ENCODE results near the gene NACC2.

Gene NACC2

DNA sequence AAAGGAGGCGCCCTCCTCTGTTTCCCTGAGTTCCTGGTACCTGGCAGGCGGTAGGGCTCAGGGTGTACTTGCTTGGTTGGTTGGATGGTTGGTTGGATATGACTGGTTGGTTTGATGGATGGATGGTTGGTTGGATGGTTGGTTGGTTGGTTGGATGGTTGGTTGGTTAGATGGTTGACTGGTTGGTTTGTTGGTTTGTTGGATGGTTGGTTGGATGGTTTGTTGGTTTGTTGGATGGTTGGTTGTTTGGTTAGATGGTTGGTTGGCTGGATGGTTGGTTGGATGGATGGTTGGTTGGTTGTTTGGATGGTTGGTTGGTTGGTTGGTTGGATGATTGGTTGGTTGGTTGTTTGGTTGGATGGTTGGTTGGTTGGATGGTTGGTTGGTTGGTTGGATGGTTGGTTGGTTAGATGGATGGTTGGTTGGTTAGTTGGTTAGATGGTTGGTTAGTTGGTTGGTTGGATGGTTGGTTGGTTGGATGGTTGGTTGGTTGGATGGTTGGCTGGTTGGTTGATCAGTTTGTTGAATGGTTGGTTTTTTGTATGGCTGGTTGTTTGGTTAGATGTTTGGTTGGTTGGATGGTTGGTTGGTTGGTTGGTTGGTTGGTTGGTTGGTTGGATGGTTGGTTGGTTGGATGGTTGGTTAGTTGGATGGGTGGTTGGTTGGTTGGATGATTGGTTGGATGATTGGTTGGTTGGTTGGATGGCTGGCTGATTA lies 30.0 kb upstream of the NACC2 start (continued):
- TF ChIP-seq, protein P1, sequence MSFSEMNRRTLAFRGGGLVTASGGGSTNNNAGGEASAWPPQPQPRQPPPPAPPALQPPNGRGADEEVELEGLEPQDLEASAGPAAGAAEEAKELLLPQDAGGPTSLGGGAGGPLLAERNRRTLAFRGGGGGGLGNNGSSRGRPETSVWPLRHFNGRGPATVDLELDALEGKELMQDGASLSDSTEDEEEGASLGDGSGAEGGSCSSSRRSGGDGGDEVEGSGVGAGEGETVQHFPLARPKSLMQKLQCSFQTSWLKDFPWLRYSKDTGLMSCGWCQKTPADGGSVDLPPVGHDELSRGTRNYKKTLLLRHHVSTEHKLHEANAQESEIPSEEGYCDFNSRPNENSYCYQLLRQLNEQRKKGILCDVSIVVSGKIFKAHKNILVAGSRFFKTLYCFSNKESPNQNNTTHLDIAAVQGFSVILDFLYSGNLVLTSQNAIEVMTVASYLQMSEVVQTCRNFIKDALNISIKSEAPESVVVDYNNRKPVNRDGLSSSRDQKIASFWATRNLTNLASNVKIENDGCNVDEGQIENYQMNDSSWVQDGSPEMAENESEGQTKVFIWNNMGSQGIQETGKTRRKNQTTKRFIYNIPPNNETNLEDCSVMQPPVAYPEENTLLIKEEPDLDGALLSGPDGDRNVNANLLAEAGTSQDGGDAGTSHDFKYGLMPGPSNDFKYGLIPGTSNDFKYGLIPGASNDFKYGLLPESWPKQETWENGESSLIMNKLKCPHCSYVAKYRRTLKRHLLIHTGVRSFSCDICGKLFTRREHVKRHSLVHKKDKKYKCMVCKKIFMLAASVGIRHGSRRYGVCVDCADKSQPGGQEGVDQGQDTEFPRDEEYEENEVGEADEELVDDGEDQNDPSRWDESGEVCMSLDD (tag by site-specific recombination; IDR thresholded peaks at IDR 0.05): no peak
- TF ChIP-seq ZNF132 (tag by site-specific recombination; IDR thresholded peaks at IDR 0.05; ENCODE audit: borderline replicate concordance): no peak
- TF ChIP-seq ZNF140 (tag by site-specific recombination; IDR thresholded peaks at IDR 0.05): 0 out of 2 replicates have a peak, but pooled peaks have one; percentile 9
- no peak for TF ChIP-seq BCL11A (tag by site-specific recombination; IDR thresholded peaks at IDR 0.05; ENCODE audit: low read depth)
- no peak for TF ChIP-seq ZFHX2 (tag by site-specific recombination; conservative IDR thresholded peaks at IDR 0.05)
- TF ChIP-seq ZFP41 (tag by site-specific recombination; IDR thresholded peaks at IDR 0.05; ENCODE audit: borderline replicate concordance): no peak
- no peak for TF ChIP-seq SCRT1 (tag by site-specific recombination; IDR thresholded peaks at IDR 0.05; ENCODE audit: borderline replicate concordance)
- TF ChIP-seq ZNF223 (tag by site-specific recombination; IDR thresholded peaks at IDR 0.05): no peak
- no peak for TF ChIP-seq ZNF785 (tag by site-specific recombination; IDR thresholded peaks at IDR 0.05)
- no peak for TF ChIP-seq ZNF530 (tag by site-specific recombination; IDR thresholded peaks at IDR 0.05; ENCODE audit: low read depth)
- TF ChIP-seq, protein P2, sequence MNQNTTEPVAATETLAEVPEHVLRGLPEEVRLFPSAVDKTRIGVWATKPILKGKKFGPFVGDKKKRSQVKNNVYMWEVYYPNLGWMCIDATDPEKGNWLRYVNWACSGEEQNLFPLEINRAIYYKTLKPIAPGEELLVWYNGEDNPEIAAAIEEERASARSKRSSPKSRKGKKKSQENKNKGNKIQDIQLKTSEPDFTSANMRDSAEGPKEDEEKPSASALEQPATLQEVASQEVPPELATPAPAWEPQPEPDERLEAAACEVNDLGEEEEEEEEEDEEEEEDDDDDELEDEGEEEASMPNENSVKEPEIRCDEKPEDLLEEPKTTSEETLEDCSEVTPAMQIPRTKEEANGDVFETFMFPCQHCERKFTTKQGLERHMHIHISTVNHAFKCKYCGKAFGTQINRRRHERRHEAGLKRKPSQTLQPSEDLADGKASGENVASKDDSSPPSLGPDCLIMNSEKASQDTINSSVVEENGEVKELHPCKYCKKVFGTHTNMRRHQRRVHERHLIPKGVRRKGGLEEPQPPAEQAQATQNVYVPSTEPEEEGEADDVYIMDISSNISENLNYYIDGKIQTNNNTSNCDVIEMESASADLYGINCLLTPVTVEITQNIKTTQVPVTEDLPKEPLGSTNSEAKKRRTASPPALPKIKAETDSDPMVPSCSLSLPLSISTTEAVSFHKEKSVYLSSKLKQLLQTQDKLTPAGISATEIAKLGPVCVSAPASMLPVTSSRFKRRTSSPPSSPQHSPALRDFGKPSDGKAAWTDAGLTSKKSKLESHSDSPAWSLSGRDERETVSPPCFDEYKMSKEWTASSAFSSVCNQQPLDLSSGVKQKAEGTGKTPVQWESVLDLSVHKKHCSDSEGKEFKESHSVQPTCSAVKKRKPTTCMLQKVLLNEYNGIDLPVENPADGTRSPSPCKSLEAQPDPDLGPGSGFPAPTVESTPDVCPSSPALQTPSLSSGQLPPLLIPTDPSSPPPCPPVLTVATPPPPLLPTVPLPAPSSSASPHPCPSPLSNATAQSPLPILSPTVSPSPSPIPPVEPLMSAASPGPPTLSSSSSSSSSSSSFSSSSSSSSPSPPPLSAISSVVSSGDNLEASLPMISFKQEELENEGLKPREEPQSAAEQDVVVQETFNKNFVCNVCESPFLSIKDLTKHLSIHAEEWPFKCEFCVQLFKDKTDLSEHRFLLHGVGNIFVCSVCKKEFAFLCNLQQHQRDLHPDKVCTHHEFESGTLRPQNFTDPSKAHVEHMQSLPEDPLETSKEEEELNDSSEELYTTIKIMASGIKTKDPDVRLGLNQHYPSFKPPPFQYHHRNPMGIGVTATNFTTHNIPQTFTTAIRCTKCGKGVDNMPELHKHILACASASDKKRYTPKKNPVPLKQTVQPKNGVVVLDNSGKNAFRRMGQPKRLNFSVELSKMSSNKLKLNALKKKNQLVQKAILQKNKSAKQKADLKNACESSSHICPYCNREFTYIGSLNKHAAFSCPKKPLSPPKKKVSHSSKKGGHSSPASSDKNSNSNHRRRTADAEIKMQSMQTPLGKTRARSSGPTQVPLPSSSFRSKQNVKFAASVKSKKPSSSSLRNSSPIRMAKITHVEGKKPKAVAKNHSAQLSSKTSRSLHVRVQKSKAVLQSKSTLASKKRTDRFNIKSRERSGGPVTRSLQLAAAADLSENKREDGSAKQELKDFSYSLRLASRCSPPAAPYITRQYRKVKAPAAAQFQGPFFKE (tag by site-specific recombination; IDR thresholded peaks at IDR 0.05; ENCODE audit: borderline replicate concordance): no peak
- no peak for TF ChIP-seq ZNF266 (tag by site-specific recombination; IDR thresholded peaks at IDR 0.05; ENCODE audit: low read depth)
- TF ChIP-seq ZNF311 (tag by site-specific recombination; IDR thresholded peaks at IDR 0.05; ENCODE audit: borderline replicate concordance): 0 out of 2 replicates have a peak, but pooled peaks have one; percentile 18
- TF ChIP-seq ZNF561 (tag by site-specific recombination; IDR thresholded peaks at IDR 0.05; ENCODE audit: borderline replicate concordance): no peak
- TF ChIP-seq KLF16 (tag by site-specific recombination; IDR thresholded peaks at IDR 0.05): no peak
- no peak for TF ChIP-seq SP2 (tag by site-specific recombination; IDR thresholded peaks at IDR 0.05)
- no peak for TF ChIP-seq TRIM28 (IDR thresholded peaks at IDR 0.05; ENCODE audit: borderline replicate concordance, low read length)
- TF ChIP-seq, protein P3, sequence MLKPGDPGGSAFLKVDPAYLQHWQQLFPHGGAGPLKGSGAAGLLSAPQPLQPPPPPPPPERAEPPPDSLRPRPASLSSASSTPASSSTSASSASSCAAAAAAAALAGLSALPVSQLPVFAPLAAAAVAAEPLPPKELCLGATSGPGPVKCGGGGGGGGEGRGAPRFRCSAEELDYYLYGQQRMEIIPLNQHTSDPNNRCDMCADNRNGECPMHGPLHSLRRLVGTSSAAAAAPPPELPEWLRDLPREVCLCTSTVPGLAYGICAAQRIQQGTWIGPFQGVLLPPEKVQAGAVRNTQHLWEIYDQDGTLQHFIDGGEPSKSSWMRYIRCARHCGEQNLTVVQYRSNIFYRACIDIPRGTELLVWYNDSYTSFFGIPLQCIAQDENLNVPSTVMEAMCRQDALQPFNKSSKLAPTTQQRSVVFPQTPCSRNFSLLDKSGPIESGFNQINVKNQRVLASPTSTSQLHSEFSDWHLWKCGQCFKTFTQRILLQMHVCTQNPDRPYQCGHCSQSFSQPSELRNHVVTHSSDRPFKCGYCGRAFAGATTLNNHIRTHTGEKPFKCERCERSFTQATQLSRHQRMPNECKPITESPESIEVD (tag by site-specific recombination; IDR thresholded peaks at IDR 0.05): no peak
- TF ChIP-seq ZNF175 (tag by site-specific recombination; IDR thresholded peaks at IDR 0.05): peak; percentile 82; the same call in 1 of the 2 replicates

All from HEK293 (cell line).